IMR-90 (cell line): ENCODE data around the gene ZDHHC8. TPM values are rescaled to one million over a fixed set of nuclear protein-coding genes. Genes with fewer than 3 reads are reported as not detected.

Experiments used
- ATAC-seq: fragments of 200-7000 bp; cut with Tn5 transposase; 2 replicates; pipeline ENCODE4 v1.9.1; 2020; ENCODE audit warnings: low read depth, mild to moderate bottlenecking, moderate library complexity
- BruUV-seq: library from RNA; stranded (reverse); fragments of 400-500 nt; replicated peaks from 2 replicates; lab custom pipeline; 2021; lab: Mats Ljungman, UMichigan
- CTCF ChIA-PET: fragments of 300-600 bp; formaldehyde crosslinking; extraction: SDS; loops from one replicate; lab custom pipeline; 2021; ENCODE audit warnings: antibody characterized with exemption; lab: Yijun Ruan, JAX
- POLR2A ChIA-PET: fragments of 300-600 bp; sonication (Branson Sonifier 250); formaldehyde crosslinking; loops from one replicate; lab custom pipeline; 2022; ENCODE audit warnings: antibody characterized with exemption; ENCODE audit not compliant: unreplicated experiment; lab: Charles Lee
- DNase-seq: peaks from one replicate; pipeline ENCODE4 v3.0.0; 2013
- H2AFZ ChIP-seq: replicated peaks from 2 replicates; pipeline ENCODE3; 2013; ENCODE audit warnings: low read length, mild to moderate bottlenecking; ENCODE audit not compliant: poor library complexity
- H2AK5ac ChIP-seq: 2 replicates; pipeline ENCODE4 v1.6.1; 2013; ENCODE audit warnings: low read depth, low read length, inconsistent platforms
- H2AK9ac ChIP-seq: replicated peaks from 2 replicates; pipeline ENCODE3; 2013; ENCODE audit warnings: mild to moderate bottlenecking, low read depth, low read length, moderate library complexity; ENCODE audit not compliant: poor library complexity
- H2BK120ac ChIP-seq: 2 replicates; pipeline ENCODE4 v1.6.1; 2013; ENCODE audit warnings: low read depth, low read length, inconsistent platforms
- H2BK15ac ChIP-seq: 3 replicates; pipeline ENCODE4 v1.6.1; 2013; ENCODE audit warnings: low read depth, low read length, inconsistent platforms
- H2BK20ac ChIP-seq: 2 replicates; pipeline ENCODE4 v1.6.1; 2013; ENCODE audit warnings: low read depth, mild to moderate bottlenecking, inconsistent platforms, low read length, moderate library complexity
- H2BK5ac ChIP-seq: 2 replicates; pipeline ENCODE4 v1.6.1; 2013; ENCODE audit warnings: mild to moderate bottlenecking, low read depth, low read length, inconsistent platforms; ENCODE audit not compliant: poor library complexity, severe bottlenecking
- H3K14ac ChIP-seq: replicated peaks from 2 replicates; pipeline ENCODE4 v1.6.1; 2013; ENCODE audit warnings: low read depth, low read length, inconsistent platforms
- H3K18ac ChIP-seq: 2 replicates; pipeline ENCODE4 v1.6.1; 2013; ENCODE audit warnings: low read depth, low read length, control low read depth
- H3K23ac ChIP-seq: 2 replicates; pipeline ENCODE4 v1.6.1; 2013; ENCODE audit warnings: low read depth, low read length, inconsistent platforms
- H3K27ac ChIP-seq: 2 replicates; pipeline ENCODE4 v1.5.1; 2013; ENCODE audit warnings: mild to moderate bottlenecking, control low read depth, low read length; ENCODE audit not compliant: insufficient read depth
- H3K27me3 ChIP-seq: 2 replicates; pipeline ENCODE4 v1.6.1; 2013; ENCODE audit warnings: low read length; ENCODE audit not compliant: control insufficient read depth, insufficient read depth
- H3K36me3 ChIP-seq: 2 replicates; pipeline ENCODE4 v1.6.1; 2013; ENCODE audit warnings: low read length, mixed read lengths; ENCODE audit not compliant: control insufficient read depth, insufficient read depth
- H3K4ac ChIP-seq: 2 replicates; pipeline ENCODE4 v1.6.1; 2013; ENCODE audit warnings: low read depth, low read length, inconsistent platforms
- H3K4me1 ChIP-seq: 2 replicates; pipeline ENCODE4 v1.6.1; 2013; ENCODE audit warnings: low read length, mixed read lengths; ENCODE audit not compliant: control insufficient read depth, insufficient read depth
- H3K4me2 ChIP-seq: 2 replicates; pipeline ENCODE4 v1.6.1; 2013; ENCODE audit warnings: low read depth, mild to moderate bottlenecking, control low read depth, low read length, moderate library complexity
- H3K4me3 ChIP-seq: 2 replicates; pipeline ENCODE4 v1.5.1; 2013; ENCODE audit warnings: low read depth, mild to moderate bottlenecking, control low read depth, low read length, moderate library complexity; ENCODE audit not compliant: insufficient read depth
- H3K56ac ChIP-seq: 2 replicates; pipeline ENCODE4 v1.6.1; 2013; ENCODE audit warnings: low read length, inconsistent platforms; ENCODE audit not compliant: insufficient read depth; ENCODE audit errors: extremely low read depth
- H3K79me1 ChIP-seq, 2 experiments: 2 replicates each; pipeline ENCODE4 v1.6.1; 2013; ENCODE audit warnings: low read length in 2 of 2, inconsistent platforms in 1 of 2, low read depth in 1 of 2
- H3K9ac ChIP-seq: 2 replicates; pipeline ENCODE4 v1.6.1; 2013; ENCODE audit warnings: low read depth, low read length, control low read depth
- H3K9me1 ChIP-seq: 2 replicates; pipeline ENCODE4 v1.6.1; 2013; ENCODE audit warnings: low read length, inconsistent platforms; ENCODE audit not compliant: insufficient read depth
- H3K9me3 ChIP-seq: 2 replicates; pipeline ENCODE4 v1.6.1; 2013; ENCODE audit warnings: low read length; ENCODE audit not compliant: control insufficient read depth, insufficient read depth
- H4K20me1 ChIP-seq: 2 replicates; pipeline ENCODE4 v1.6.1; 2013; ENCODE audit warnings: low read length, inconsistent platforms; ENCODE audit not compliant: insufficient read depth
- H4K5ac ChIP-seq: 2 replicates; pipeline ENCODE4 v1.6.1; 2013; ENCODE audit warnings: mild to moderate bottlenecking, low read depth, low read length, control low read depth
- H4K8ac ChIP-seq, 2 experiments: 2 replicates each; pipeline ENCODE4 v1.6.1; 2013; ENCODE audit warnings: low read depth in 2 of 2, low read length in 2 of 2, control low read depth in 1 of 2, inconsistent platforms in 1 of 2
- H4K91ac ChIP-seq: 2 replicates; pipeline ENCODE4 v1.6.1; 2013; ENCODE audit warnings: low read depth, low read length, inconsistent platforms; ENCODE audit not compliant: insufficient read depth
- BHLHE40 ChIP-seq: fragments of 150-350 bp; IDR thresholded peaks from 2 replicates; pipeline ENCODE4 v1.6.1; 2016; ENCODE audit warnings: mild to moderate bottlenecking, low read depth, low read length
- CEBPB ChIP-seq: IDR thresholded peaks from 2 replicates; pipeline ENCODE4 v1.6.1; 2012; ENCODE audit warnings: low read depth, low read length, improper control_type of control experiment
- CHD1 ChIP-seq: IDR thresholded peaks from 2 replicates; pipeline ENCODE4 v1.6.1; 2012; ENCODE audit warnings: low read depth, low read length, improper control_type of control experiment
- ELK1 ChIP-seq: fragments of 150-350 bp; IDR thresholded peaks from 2 replicates; pipeline ENCODE4 v1.6.1; 2016; ENCODE audit warnings: low read depth, mild to moderate bottlenecking, low read length, moderate library complexity, borderline replicate concordance
- FOS ChIP-seq: fragments of 150-350 bp; IDR thresholded peaks from 2 replicates; pipeline ENCODE4 v1.6.1; 2016; ENCODE audit warnings: low read depth, low read length
- MAZ ChIP-seq: IDR thresholded peaks from 2 replicates; pipeline ENCODE4 v1.6.1; 2012; ENCODE audit warnings: low read depth, mild to moderate bottlenecking, low read length, improper control_type of control experiment, moderate library complexity, borderline replicate concordance
- MXI1 ChIP-seq: IDR thresholded peaks from 2 replicates; pipeline ENCODE4 v1.6.1; 2012; ENCODE audit warnings: low read depth, mild to moderate bottlenecking, low read length, moderate library complexity, borderline replicate concordance
- POLR2A ChIP-seq: IDR thresholded peaks from 2 replicates; pipeline ENCODE4 v1.6.1; 2012; ENCODE audit warnings: mild to moderate bottlenecking, low read depth, low read length
- RAD21 ChIP-seq: IDR thresholded peaks from 2 replicates; pipeline ENCODE4 v1.6.1; 2012; ENCODE audit warnings: low read length, improper control_type of control experiment
- RFX5 ChIP-seq: IDR thresholded peaks from 2 replicates; pipeline ENCODE4 v1.8.0; 2012; ENCODE audit warnings: low read depth, mild to moderate bottlenecking, low read length, moderate library complexity
- SMC3 ChIP-seq: fragments of 150-350 bp; IDR thresholded peaks from 2 replicates; pipeline ENCODE4 v1.6.1; 2016; ENCODE audit warnings: low read depth, mild to moderate bottlenecking, antibody characterized with exemption, low read length, moderate library complexity
- whole genome bisulfite sequencing, 2 experiments: methylation state at CpG; one replicate each; pipeline versions ENCODE4 v1.1.5 to v1.1.7; 2013; ENCODE audit warnings: missing lambda C conversion rate in 2 of 2; ENCODE audit not compliant: insufficient read length in 1 of 2; ENCODE audit errors: extremely low coverage in 2 of 2; 5-methylcytosine and 5-hydroxymethylcytosine counted together
- dilution Hi-C: fragments of 300-500 bp; cut with HindIII; formaldehyde crosslinking; loops from one replicate; pipeline ENCODE4 v1.14.3; 2018; ENCODE audit warnings: low sequenced_read_pairs; ENCODE audit not compliant: unreplicated experiment
- in situ Hi-C: fragments of 300-500 bp; cut with MboI; formaldehyde crosslinking; loops from 3 replicates; pipeline ENCODE4 v1.14.3; 2019; ENCODE audit warnings: low sequenced_read_pairs, inconsistent platforms, mixed read lengths
- intact Hi-C: fragments of 100-400 bp; cut with micrococcal nuclease; formaldehyde crosslinking; loops from 2 replicates; pipeline ENCODE4 v1.10.0; 2022
- polyA plus RNA-seq, 3 experiments: library from polyadenylated mRNA; depleted of rRNA; stranded (reverse); fragments of >200 nt; gene quantifications; 2 replicates each; pipeline ENCODE4 v1.2.3, GENCODE V29; 2012; ENCODE audit warnings: low replicate concordance in 1 of 3
- total RNA-seq: library from RNA; depleted of rRNA; stranded (reverse); fragments of >200 nt; gene quantifications from 2 replicates; pipeline ENCODE4 v1.2.3, GENCODE V29; 2012
- TF ChIP-seq, protein P1 (sequence below): fragments of 150-350 bp; IDR thresholded peaks from 2 replicates; pipeline ENCODE4 v1.6.1; 2017; ENCODE audit warnings: mild to moderate bottlenecking, antibody characterized with exemption, low read length, low read depth

Gene ZDHHC8
- total and polyA plus RNA-seq, 2 of the 4 experiments (the other 2 are of a cell fraction): 2.5 to 72.6 TPM

- H2AFZ ChIP-seq: no peak overlapping the region
- in situ Hi-C loops (no loop called here), dilution Hi-C loops (no loop called here), intact Hi-C loops (no loop called here)
- no peak overlapping the region for H3K4me2 ChIP-seq
- no CpG with 5 or more reads among the region's 2 CpGs for WGBS, 2 experiments
- H4K8ac ChIP-seq: no peak overlapping the region
- no peak overlapping the region for H4K91ac ChIP-seq
- no peak overlapping the region for H2AK5ac ChIP-seq
- H3K4me3 ChIP-seq: no peak overlapping the region
- no peaks in the 10 kb centered on the region for H3K9me1 ChIP-seq
- no peak overlapping the region for H2BK120ac ChIP-seq
- H3K79me1 ChIP-seq: peaks cover 31 to 73% of the 10 kb centered on the region in 2 experiments
- POLR2A ChIA-PET: no interaction called here
- H3K27ac ChIP-seq: no peak overlapping the region
- no peak overlapping the region for H3K14ac ChIP-seq
- H4K20me1 ChIP-seq: peaks cover 13% of the 10 kb centered on the region
- no TSS peak for BruUV-seq
- no peak overlapping the region for H2BK20ac ChIP-seq
- DNase-seq: no peak
- H4K5ac ChIP-seq: no peak overlapping the region
- H2AK9ac ChIP-seq: no peak overlapping the region
- peaks cover 68% of the 10 kb centered on the region for H3K36me3 ChIP-seq
- H3K56ac ChIP-seq: no peak overlapping the region
- no peak overlapping the region for H2BK15ac ChIP-seq
- no peak overlapping the region for H3K4ac ChIP-seq
- H3K9ac ChIP-seq: no peak overlapping the region
- no peak overlapping the region for H3K23ac ChIP-seq
- ATAC-seq: no peak
- no peaks in the 10 kb centered on the region for H3K4me1 ChIP-seq
- H2BK5ac ChIP-seq: no peak overlapping the region
- H3K27me3 ChIP-seq: no peaks in the 10 kb centered on the region
- no peaks in the 10 kb centered on the region for H3K9me3 ChIP-seq
- CTCF ChIA-PET: no interaction called here
- H3K18ac ChIP-seq: no peak overlapping the region
- TF ChIP-seq MAZ (no peak), SMC3 (no peak), CEBPB (no peak), POLR2A (no peak), ELK1 (no peak), RAD21 (no peak), FOS (no peak), BHLHE40 (no peak), MXI1 (no peak), RFX5 (no peak), CHD1 (no peak)
- TF ChIP-seq, protein P1, sequence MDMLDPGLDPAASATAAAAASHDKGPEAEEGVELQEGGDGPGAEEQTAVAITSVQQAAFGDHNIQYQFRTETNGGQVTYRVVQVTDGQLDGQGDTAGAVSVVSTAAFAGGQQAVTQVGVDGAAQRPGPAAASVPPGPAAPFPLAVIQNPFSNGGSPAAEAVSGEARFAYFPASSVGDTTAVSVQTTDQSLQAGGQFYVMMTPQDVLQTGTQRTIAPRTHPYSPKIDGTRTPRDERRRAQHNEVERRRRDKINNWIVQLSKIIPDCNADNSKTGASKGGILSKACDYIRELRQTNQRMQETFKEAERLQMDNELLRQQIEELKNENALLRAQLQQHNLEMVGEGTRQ: no peak
These were observed 34.8 kb upstream of the ZDHHC8 start for GRCh38 chr22:20096574-20097420.
